H1 (cell line): ENCODE data around the gene FBXL5. TPM values are rescaled to one million over a fixed set of nuclear protein-coding genes. Genes with fewer than 3 reads are reported as not detected.

ENCODE experiments used
- CTCF ChIA-PET: fragments of 300-600 bp; sonication (Branson Sonifier 250); formaldehyde crosslinking; loops from one replicate; lab custom pipeline; 2021; ENCODE audit not compliant: partially characterized antibody; lab: Charles Lee
- POLR2A ChIA-PET: fragments of 300-600 bp; sonication (Branson Sonifier 250); formaldehyde crosslinking; loops from one replicate; lab custom pipeline; 2021; ENCODE audit warnings: inconsistent platforms; ENCODE audit not compliant: partially characterized antibody; lab: Charles Lee
- DNase-seq, 2 experiments: peaks; one replicate each; pipeline versions ENCODE4 v3.0.0 to v3.0.0-alpha.2; 2010 to 2022; ENCODE audit warnings: low spot score in 2 of 2, low read depth in 1 of 2, mixed read lengths in 1 of 2
- FAIRE-seq: peaks from 2 replicates; lab custom pipeline; 2011; peaks lifted over from hg19 to GRCh38; lab: Jason Lieb, UNC
- H2AFZ ChIP-seq: 2 replicates; pipeline ENCODE4 v1.8.1; 2012; ENCODE audit warnings: low read length, inconsistent platforms
- H2AK5ac ChIP-seq: 2 replicates; pipeline ENCODE4 v1.6.1; 2013; ENCODE audit warnings: low read depth, low read length
- H2BK120ac ChIP-seq: replicated peaks from 2 replicates; pipeline ENCODE3; 2013; ENCODE audit warnings: low read depth, low read length, inconsistent platforms
- H2BK12ac ChIP-seq: 2 replicates; pipeline ENCODE4 v1.6.1; 2013; ENCODE audit warnings: low read depth, low read length
- H2BK15ac ChIP-seq: 2 replicates; pipeline ENCODE4 v1.6.1; 2013; ENCODE audit warnings: low read length
- H2BK20ac ChIP-seq: 2 replicates; pipeline ENCODE4 v1.6.1; 2013; ENCODE audit warnings: low read length
- H2BK5ac ChIP-seq: 2 replicates; pipeline ENCODE4 v1.6.1; 2013; ENCODE audit warnings: low read depth, low read length
- H3K14ac ChIP-seq: 2 replicates; pipeline ENCODE4 v1.6.1; 2013; ENCODE audit warnings: inconsistent platforms; ENCODE audit not compliant: insufficient read length
- H3K18ac ChIP-seq: 2 replicates; pipeline ENCODE4 v1.6.1; 2013; ENCODE audit warnings: low read length; ENCODE audit errors: extremely low read depth
- H3K23ac ChIP-seq: 2 replicates; pipeline ENCODE4 v1.6.1; 2013; ENCODE audit warnings: inconsistent platforms; ENCODE audit not compliant: insufficient read length
- H3K23me2 ChIP-seq: 2 replicates; pipeline ENCODE4 v1.6.1; 2013; ENCODE audit warnings: low read depth, low read length
- H3K27ac ChIP-seq: 2 replicates; pipeline ENCODE4 v1.6.1; 2011; ENCODE audit warnings: low read depth, low read length, inconsistent platforms
- H3K27me3 ChIP-seq, 4 experiments: replicated peaks in 1 of 4; 1 replicate in 1 of 4; 2 replicates in 3 of 4; pipeline versions ENCODE4 v1.6.1 to v1.8.1; 2011 to 2013; ENCODE audit warnings: low read length in 3 of 4, mild to moderate bottlenecking in 3 of 4, inconsistent platforms in 2 of 4, mixed read lengths in 2 of 4, moderate library complexity in 1 of 4; ENCODE audit not compliant: control insufficient read depth in 3 of 4, insufficient read depth in 3 of 4; ENCODE audit errors: extremely low read depth in 1 of 4
- H3K36me3 ChIP-seq, 4 experiments: 2 replicates each; pipeline versions ENCODE4 v1.6.1 to v1.8.1; 2011 to 2013; ENCODE audit warnings: mild to moderate bottlenecking in 4 of 4, low read length in 3 of 4, moderate library complexity in 2 of 4, control low read depth in 1 of 4, inconsistent platforms in 1 of 4; ENCODE audit not compliant: insufficient read depth in 4 of 4, control insufficient read depth in 2 of 4
- H3K4ac ChIP-seq: replicated peaks from 2 replicates; pipeline ENCODE3; 2013; ENCODE audit warnings: low read length, low read depth, mixed read lengths, inconsistent platforms; ENCODE audit not compliant: insufficient read length
- H3K4me1 ChIP-seq, 4 experiments: replicated peaks in 1 of 4; 1 replicate in 1 of 4; 2 replicates in 3 of 4; pipeline versions ENCODE4 v1.6.1 to v1.8.1; 2011 to 2013; ENCODE audit warnings: low read length in 3 of 4, inconsistent platforms in 2 of 4, mixed read lengths in 1 of 4; ENCODE audit not compliant: insufficient read depth in 4 of 4, control insufficient read depth in 3 of 4
- H3K4me2 ChIP-seq, 2 experiments: 2 replicates each; pipeline versions ENCODE4 v1.6.1 to v1.8.1; 2011 to 2013; ENCODE audit warnings: low read depth in 2 of 2, low read length in 2 of 2, control low read depth in 1 of 2, inconsistent platforms in 1 of 2, mild to moderate bottlenecking in 1 of 2; ENCODE audit not compliant: insufficient read depth in 1 of 2
- H3K4me3 ChIP-seq, 4 experiments: fragments of 200-600, 300-600 bp in 1 of 4; sonication (generic), shearing (Covaris generic), sonication (Bioruptor Twin) in 1 of 4; 2 replicates each; pipeline versions ENCODE4 v1.5.1 to v1.8.1; 2011 to 2016; ENCODE audit warnings: low read length in 4 of 4, low read depth in 3 of 4, control low read depth in 2 of 4, inconsistent platforms in 2 of 4, mild to moderate bottlenecking in 2 of 4, mixed read lengths in 1 of 4, moderate library complexity in 1 of 4; ENCODE audit not compliant: insufficient read depth in 2 of 4; ENCODE audit errors: extremely low read depth in 1 of 4
- H3K56ac ChIP-seq: replicated peaks from 2 replicates; pipeline ENCODE3; 2013; ENCODE audit warnings: low read depth, mild to moderate bottlenecking, mixed read lengths, low read length, inconsistent platforms; ENCODE audit not compliant: insufficient read length
- H3K79me1 ChIP-seq: 2 replicates; pipeline ENCODE4 v1.6.1; 2013; ENCODE audit warnings: low read depth, low read length, control low read depth
- H3K79me2 ChIP-seq, 2 experiments: 2 replicates each; pipeline versions ENCODE4 v1.6.1 to v1.8.1; 2012 to 2013; ENCODE audit warnings: low read length in 2 of 2, mild to moderate bottlenecking in 2 of 2, inconsistent platforms in 1 of 2; ENCODE audit not compliant: insufficient read depth in 2 of 2, control insufficient read depth in 1 of 2
- H3K9ac ChIP-seq, 4 experiments: replicated peaks in 1 of 4; 1 replicate in 1 of 4; 2 replicates in 3 of 4; pipeline versions ENCODE4 v1.6.1 to v1.8.1; 2011 to 2013; ENCODE audit warnings: low read depth in 3 of 4, low read length in 3 of 4, control low read depth in 2 of 4, mild to moderate bottlenecking in 2 of 4, moderate library complexity in 2 of 4, inconsistent platforms in 1 of 4; ENCODE audit errors: extremely low read depth in 1 of 4
- H3K9me3 ChIP-seq, 2 experiments: 2 replicates each; pipeline versions ENCODE4 v1.6.1 to v1.8.1; 2012 to 2013; ENCODE audit warnings: mild to moderate bottlenecking in 2 of 2, moderate library complexity in 2 of 2, control low read depth in 1 of 2, inconsistent platforms in 1 of 2, low read depth in 1 of 2, low read length in 1 of 2, mixed read lengths in 1 of 2; ENCODE audit not compliant: insufficient read depth in 2 of 2
- H4K20me1 ChIP-seq, 2 experiments: replicated peaks in 1 of 2; 2 replicates each; pipeline versions ENCODE3 to v1.8.1; 2011 to 2013; ENCODE audit warnings: inconsistent platforms in 2 of 2, low read length in 2 of 2, mild to moderate bottlenecking in 1 of 2; ENCODE audit not compliant: insufficient read depth in 2 of 2, control insufficient read depth in 1 of 2
- H4K5ac ChIP-seq: 2 replicates; pipeline ENCODE4 v1.6.1; 2013; ENCODE audit warnings: low read length, low read depth, mixed read lengths, inconsistent platforms; ENCODE audit not compliant: insufficient read length
- H4K8ac ChIP-seq: 2 replicates; pipeline ENCODE4 v1.8.0; 2013; ENCODE audit warnings: mild to moderate bottlenecking, moderate library complexity, low read length, inconsistent platforms; ENCODE audit not compliant: insufficient read depth; ENCODE audit errors: extremely low read depth
- H4K91ac ChIP-seq: replicated peaks from 2 replicates; pipeline ENCODE3; 2013; ENCODE audit warnings: low read length, mixed read lengths, inconsistent platforms; ENCODE audit not compliant: insufficient read length
- GTF2F1 ChIP-seq: IDR thresholded peaks from 2 replicates; pipeline ENCODE4 v1.6.1; 2012; ENCODE audit warnings: low read depth, low read length, improper control_type of control experiment, borderline replicate concordance
- HDAC2 ChIP-seq, 2 experiments: fragments of 300-600 bp in 1 of 2; sonication (generic) in 1 of 2; IDR thresholded peaks; 2 replicates each; pipeline ENCODE4 v1.6.1; 2011 to 2012; ENCODE audit warnings: low read depth in 2 of 2, low read length in 2 of 2, mild to moderate bottlenecking in 2 of 2, moderate library complexity in 2 of 2, borderline replicate concordance in 1 of 2, inconsistent platforms in 1 of 2
- JUND ChIP-seq: IDR thresholded peaks from 2 replicates; pipeline ENCODE4 v1.6.1; 2011; ENCODE audit warnings: mild to moderate bottlenecking, improper control_type of control experiment, low read length
- KDM4A ChIP-seq: IDR thresholded peaks from one replicate; pipeline ENCODE4 v1.7.1; 2012; ENCODE audit warnings: low read depth, mild to moderate bottlenecking, moderate library complexity, low read length, inconsistent platforms; ENCODE audit not compliant: severe bottlenecking
- POLR2A ChIP-seq, 2 experiments: IDR thresholded peaks; 1 replicate in 1 of 2; 2 replicates in 1 of 2; pipeline ENCODE4 v1.6.1; 2011; ENCODE audit warnings: low read depth in 2 of 2, low read length in 2 of 2, mild to moderate bottlenecking in 2 of 2; ENCODE audit errors: control extremely low read depth in 1 of 2
- SAP30 ChIP-seq: fragments of 300-600 bp; sonication (generic); IDR thresholded peaks from 2 replicates; pipeline ENCODE4 v1.7.1; 2012; ENCODE audit warnings: low read length, moderate library complexity, mild to moderate bottlenecking, inconsistent platforms; ENCODE audit not compliant: insufficient read depth, insufficient replicate concordance
- SIRT6 ChIP-seq: IDR thresholded peaks from one replicate; pipeline ENCODE4 v1.7.1; 2012; ENCODE audit warnings: low read length, inconsistent platforms
- TAF7 ChIP-seq: optimal IDR thresholded peaks from 2 replicates; pipeline ENCODE3; 2011; ENCODE audit warnings: low read depth, mild to moderate bottlenecking, inconsistent platforms, low read length, moderate library complexity, borderline replicate concordance
- YY1 ChIP-seq: IDR thresholded peaks from 2 replicates; pipeline ENCODE4 v1.6.1; 2011; ENCODE audit warnings: low read depth, mild to moderate bottlenecking, low read length
- WGBS, 2 experiments: shearing (Covaris generic) in 1 of 2; methylation state at CpG; one replicate each; pipeline versions ENCODE4 v1.1.6 to v1.1.7; 2013 to 2015; ENCODE audit warnings: low lambda C conversion rate in 2 of 2, mixed read lengths in 2 of 2, inconsistent platforms in 1 of 2, low coverage in 1 of 2, missing lambda C conversion rate in 1 of 2; ENCODE audit not compliant: insufficient replicate concordance in 2 of 2, insufficient coverage in 1 of 2, insufficient read length in 1 of 2; ENCODE audit errors: extremely low coverage in 1 of 2, missing lambda C conversion rate in 1 of 2; 5-methylcytosine and 5-hydroxymethylcytosine counted together
- polyA plus RNA-seq, 7 experiments: library from polyadenylated mRNA; depleted of rRNA in 3 of 7; stranded (reverse) in 5 of 7; unstranded in 2 of 7; fragments of >200 nt in 5 of 7; fragments of 200-250 nt in 2 of 7; gene quantifications; 1 replicate in 5 of 7; 2 replicates in 1 of 7; 4 replicates in 1 of 7; pipeline versions ENCODE4 v1.2.1 to v1.2.3, GENCODE V29; 2011 to 2013; ENCODE audit warnings: missing spikeins in 2 of 7, mixed read lengths in 2 of 7
- total RNA-seq: library from RNA; stranded (reverse); fragmentation: NEBNext Ultra II Directional; extraction: Animal tissue kit (Norgen Biotek cat#: 25700); gene quantifications from 2 replicates; pipeline ENCODE4 v1.2.1, GENCODE V29; 2021
- TF ChIP-seq, protein P1 (sequence below): IDR thresholded peaks from 2 replicates; pipeline ENCODE4 v1.6.1; 2012; ENCODE audit warnings: low read length, inconsistent platforms
- TF ChIP-seq, protein P2 (sequence below): IDR thresholded peaks from 2 replicates; pipeline ENCODE4 v1.6.1; 2012; ENCODE audit warnings: inconsistent platforms

The FBXL5 gene
- total and polyA plus RNA-seq, 2 of the 8 experiments (the other 6 are each of a cell fraction or from before 2014, with no cell fraction given), result 34.6 to 62.7 TPM

DNA sequence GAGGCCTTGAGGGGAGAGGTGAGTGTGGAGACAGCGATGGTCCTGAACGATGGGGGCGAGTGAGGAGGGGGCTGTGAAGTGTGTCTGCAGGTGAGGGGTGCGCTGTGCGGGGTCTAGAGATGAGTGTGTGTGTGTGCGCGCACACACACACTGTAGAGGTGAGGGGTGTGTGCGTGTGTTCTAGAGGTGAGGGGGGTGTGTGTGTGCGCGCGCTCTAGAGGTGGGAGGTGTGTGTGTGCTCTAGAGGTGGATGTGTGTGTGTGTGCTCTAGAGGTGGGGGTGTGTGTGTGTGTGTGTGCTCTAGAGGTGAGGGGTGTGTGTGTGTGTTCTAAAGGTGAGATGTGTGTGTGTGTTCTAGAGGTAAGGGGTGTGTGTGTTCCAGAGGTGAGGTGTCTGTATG lies 48.3 kb upstream of the FBXL5 start:
- Histone ChIP-seq H3K4me3 (peak overlapping the region in 2 of 4 experiments; percentile 35 to 56; a peak in 2 of 8 replicates), H3K9me3 (no peaks in the 10 kb centered on the region; a peak in 1 of 4 replicates), H2BK15ac (no peak overlapping the region), H3K23ac (no peak overlapping the region), H3K14ac (no peak overlapping the region), H3K27ac (no peak overlapping the region), H2BK12ac (0 out of 2 replicates have a peak overlapping the region, but pooled peaks have one; percentile 17), H3K79me1 (no peaks in the 10 kb centered on the region), H3K56ac (no peak overlapping the region), H2BK5ac (no peak overlapping the region), H4K91ac (no peak overlapping the region), H4K20me1 (no peaks in the 10 kb centered on the region), H3K27me3 (no peaks in the 10 kb centered on the region; a peak in 1 of 7 replicates), H2BK20ac (no peak overlapping the region), H4K8ac (peak overlapping the region; percentile 39; the same call in 1 of the 2 replicates), H3K79me2 (no peaks in the 10 kb centered on the region), H3K4ac (no peak overlapping the region), H2AFZ (no peak overlapping the region), H3K4me2 (peak overlapping the region in 1 of 2 experiments; percentile 86; a peak in 2 of 4 replicates), H3K36me3 (no peaks in the 10 kb centered on the region), H3K23me2 (peaks cover 5% of the 10 kb centered on the region; the same call in 1 of the 2 replicates), H3K18ac (no peak overlapping the region), H2BK120ac (no peak overlapping the region), H3K9ac (no peak overlapping the region), H3K4me1 (peaks cover 0 to 3% (median 0%) of the 10 kb centered on the region in 4 experiments; a peak in 1 of 7 replicates), H2AK5ac (peak overlapping the region; percentile 24; the same call in 1 of the 2 replicates), H4K5ac (no peak overlapping the region)
- ChIA-PET CTCF (no interaction called here), POLR2A (interaction anchor here (1.1 to 1.3 kb wide), 2 partner anchors 10 to 22 kb away, joined by 4 to 8 read pairs; partner anchors contain the start of gene FAM200B)
- WGBS, 2 experiments, result 86% methylated on average over 11 of the region's 11 CpGs; no CpG with 5 or more reads in 1 of the 2 experiments
- DNase-seq (no peak), FAIRE-seq (no peak)
- TF ChIP-seq HDAC2 (IDR thresholded peaks at IDR 0.05; ENCODE audit: borderline replicate concordance in 1 of 2, low read depth in 2 of 2, low read length in 2 of 2) (no peak), GTF2F1 (no peak), KDM4A (no peak), TAF7 (no peak), POLR2A (IDR thresholded peaks at IDR 0.05; ENCODE audit: control extremely low read depth in 1 of 2, low read depth in 2 of 2, low read length in 2 of 2) (no peak), SAP30 (no peak), JUND (no peak), SIRT6 (no peak), YY1 (no peak)
- TF ChIP-seq, protein P1, sequence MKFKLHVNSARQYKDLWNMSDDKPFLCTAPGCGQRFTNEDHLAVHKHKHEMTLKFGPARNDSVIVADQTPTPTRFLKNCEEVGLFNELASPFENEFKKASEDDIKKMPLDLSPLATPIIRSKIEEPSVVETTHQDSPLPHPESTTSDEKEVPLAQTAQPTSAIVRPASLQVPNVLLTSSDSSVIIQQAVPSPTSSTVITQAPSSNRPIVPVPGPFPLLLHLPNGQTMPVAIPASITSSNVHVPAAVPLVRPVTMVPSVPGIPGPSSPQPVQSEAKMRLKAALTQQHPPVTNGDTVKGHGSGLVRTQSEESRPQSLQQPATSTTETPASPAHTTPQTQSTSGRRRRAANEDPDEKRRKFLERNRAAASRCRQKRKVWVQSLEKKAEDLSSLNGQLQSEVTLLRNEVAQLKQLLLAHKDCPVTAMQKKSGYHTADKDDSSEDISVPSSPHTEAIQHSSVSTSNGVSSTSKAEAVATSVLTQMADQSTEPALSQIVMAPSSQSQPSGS, result no peak
- TF ChIP-seq, protein P2, sequence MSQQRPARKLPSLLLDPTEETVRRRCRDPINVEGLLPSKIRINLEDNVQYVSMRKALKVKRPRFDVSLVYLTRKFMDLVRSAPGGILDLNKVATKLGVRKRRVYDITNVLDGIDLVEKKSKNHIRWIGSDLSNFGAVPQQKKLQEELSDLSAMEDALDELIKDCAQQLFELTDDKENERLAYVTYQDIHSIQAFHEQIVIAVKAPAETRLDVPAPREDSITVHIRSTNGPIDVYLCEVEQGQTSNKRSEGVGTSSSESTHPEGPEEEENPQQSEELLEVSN, result no peak
